ENCODE data around the gene OR2B3.
A peak's percentile ranks its signal among the peaks of the same experiment; 100 is the strongest.
"Not testable (repeated sequence)": the region's sequence is repeated elsewhere in the genome, so short reads cannot be mapped to it uniquely, and the experiment has no call there.

Gene OR2B3, protein sequence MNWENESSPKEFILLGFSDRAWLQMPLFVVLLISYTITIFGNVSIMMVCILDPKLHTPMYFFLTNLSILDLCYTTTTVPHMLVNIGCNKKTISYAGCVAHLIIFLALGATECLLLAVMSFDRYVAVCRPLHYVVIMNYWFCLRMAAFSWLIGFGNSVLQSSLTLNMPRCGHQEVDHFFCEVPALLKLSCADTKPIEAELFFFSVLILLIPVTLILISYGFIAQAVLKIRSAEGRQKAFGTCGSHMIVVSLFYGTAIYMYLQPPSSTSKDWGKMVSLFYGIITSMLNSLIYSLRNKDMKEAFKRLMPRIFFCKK

DNA sequence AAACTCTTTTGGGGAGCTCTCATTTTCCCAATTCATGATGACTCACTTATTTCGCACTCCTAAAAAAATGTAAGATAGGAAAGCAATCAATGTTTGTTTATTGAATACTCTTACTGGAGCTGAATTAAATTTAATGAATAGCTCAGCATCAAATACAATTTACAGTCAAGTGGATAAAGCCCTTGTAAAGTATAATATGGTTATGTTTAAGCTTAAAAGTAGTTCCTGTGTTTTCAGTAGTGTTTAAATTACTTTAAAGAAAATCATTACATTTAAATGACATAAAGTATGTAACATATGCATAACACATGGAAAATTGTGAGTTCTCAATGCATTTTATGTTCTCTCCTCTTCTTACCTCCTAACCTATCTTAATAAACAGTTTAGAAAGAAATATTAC is at the start of gene OR2B3:
Gene OR2B3, minus strand, starts transcription at position 101 of the 400 bp plus-strand sequence. Its CDS starts 65 bp downstream, at position 36.
- no peak for DNase-seq (ENCODE audit: low read depth, low spot score)

DNA sequence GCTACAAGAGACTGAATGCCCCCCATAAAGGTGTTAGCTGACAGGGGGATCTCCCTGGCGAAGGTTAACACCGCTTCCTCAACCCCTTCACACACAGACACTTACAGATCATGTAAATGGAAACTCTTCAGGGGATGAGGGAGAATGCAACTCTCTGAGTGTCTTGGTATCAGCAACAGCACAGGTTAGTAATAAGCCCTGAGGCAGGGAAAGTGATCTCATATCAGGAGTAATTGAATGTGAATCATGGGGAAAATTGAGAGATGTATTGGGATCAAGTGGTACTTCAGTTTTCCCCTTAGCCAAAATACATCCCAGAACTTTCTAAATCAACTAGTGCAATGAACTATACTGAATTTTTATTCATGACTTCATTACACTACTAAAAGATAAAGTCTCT is 44.6 kb upstream of the OR2B3 start:
- no peak for DNase-seq (ENCODE audit: low read depth, low spot score)

DNA sequence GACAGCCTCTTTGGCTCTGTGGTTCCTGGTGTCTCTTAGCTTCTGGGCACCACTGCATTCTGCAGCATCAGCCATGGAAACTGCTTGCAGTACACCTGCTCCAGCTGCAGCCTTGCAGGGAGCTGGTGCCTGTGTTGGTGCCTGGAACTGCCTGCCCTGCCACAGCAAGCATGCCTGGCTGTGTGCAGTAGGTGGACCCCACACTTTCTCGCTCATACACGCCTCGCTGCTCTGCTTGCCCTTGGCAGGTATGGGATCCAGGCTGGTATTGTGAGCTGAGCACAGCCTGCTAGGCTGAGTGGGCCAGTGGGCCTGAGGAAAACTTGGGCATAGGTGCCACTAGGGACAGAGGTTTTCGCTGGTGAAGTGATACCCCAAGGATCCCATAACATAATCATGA is 43.5 kb upstream of the OR2B3 start:
- DNase-seq (ENCODE audit: low read depth, low spot score), result no peak

DNA sequence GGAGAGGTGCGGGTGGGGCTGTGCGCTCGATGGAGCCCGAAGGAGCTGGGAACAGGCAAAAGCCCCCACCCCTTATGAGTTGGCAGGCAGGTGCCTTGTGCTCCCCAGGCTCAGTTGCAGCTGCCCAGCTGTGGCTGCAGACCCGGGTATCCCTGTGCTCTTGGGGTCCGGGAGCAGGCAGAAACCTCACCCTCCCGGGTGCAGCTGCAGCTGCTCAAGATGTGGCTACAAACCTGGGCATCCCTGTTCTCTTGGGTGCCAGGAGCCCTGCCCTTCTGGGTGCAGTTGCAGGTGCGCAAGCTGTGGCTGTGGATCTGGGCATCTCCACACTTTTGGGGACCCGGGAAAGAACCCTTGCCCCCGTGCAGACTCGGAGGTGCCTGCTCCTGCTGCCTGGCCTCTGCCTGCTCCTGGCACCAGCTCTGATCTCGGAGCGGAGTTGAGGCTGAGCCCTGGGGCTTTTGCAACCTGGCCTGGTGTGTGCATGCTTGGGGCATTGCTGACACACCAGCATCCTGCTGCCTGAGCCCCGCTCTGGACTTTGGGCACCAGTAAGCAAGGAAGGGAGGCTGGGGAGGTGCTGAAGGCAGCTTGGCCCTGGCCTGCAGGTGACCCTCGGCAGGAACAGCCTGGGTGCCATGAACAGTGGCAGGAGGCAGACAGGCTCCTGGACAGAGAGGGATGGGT is 42.4 kb upstream of the OR2B3 start:
- DNase-seq (ENCODE audit: low read depth, low spot score), result no peak

DNA sequence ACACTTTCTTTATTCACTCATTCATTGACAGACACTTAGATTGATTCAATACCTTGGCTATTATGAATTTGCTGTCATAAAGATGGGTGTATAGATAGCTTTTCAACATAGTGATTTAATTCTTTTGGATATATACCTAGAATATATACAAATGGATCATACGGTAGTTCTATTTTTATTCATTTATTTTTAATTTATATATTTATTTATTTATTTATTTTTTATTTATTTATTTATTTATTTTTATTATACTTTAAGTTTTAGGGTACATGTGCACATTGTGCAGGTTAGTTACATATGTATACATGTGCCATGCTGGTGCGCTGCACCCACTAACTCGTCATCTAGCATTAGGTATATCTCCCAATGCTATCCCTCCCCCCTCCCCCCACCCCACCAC is 27.9 kb upstream of the OR2B3 start:
- DNase-seq (ENCODE audit: low read depth, low spot score), result not testable (repeated sequence)

DNA sequence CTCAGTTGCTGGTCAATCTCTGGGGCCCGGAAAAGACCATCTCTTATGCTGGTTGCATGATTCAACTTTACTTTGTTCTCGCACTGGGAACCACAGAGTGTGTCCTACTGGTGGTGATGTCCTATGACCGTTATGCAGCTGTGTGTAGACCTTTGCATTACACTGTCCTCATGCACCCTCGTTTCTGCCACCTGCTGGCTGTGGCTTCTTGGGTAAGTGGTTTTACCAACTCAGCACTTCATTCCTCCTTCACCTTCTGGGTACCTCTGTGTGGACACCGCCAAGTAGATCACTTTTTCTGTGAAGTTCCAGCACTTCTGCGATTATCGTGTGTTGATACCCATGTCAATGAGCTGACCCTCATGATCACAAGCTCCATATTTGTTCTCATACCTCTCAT is 25.0 kb upstream of the OR2B3 start:
- DNase-seq (ENCODE audit: low read depth, low spot score), result no peak

DNA sequence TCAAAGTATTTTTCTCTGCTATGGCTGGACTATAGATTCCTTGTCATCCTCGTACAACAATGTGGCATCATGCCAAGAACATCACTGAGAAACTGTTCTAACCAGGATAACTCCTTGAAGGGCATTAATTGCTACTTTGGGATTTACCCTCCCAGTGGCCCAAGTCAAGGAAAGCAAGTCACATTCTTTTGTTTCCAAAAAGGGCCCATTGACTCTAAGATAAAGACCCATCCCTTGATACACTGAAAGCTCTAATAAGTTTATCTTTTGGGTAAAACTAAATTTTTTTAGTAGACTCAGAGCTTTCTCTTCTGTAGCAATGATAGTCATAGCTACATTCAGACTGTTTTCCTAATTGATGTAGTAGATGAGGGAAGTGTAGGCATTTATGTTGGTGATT is 20.6 kb upstream of the OR2B3 start, which contains the start of gene OR2J3:
Gene OR2J3, plus strand, starts transcription at position 301 of the 400 bp plus-strand sequence. CDS start 3,833 bp downstream, outside the sequence.
- no peak for DNase-seq (ENCODE audit: low read depth, low spot score)

DNA sequence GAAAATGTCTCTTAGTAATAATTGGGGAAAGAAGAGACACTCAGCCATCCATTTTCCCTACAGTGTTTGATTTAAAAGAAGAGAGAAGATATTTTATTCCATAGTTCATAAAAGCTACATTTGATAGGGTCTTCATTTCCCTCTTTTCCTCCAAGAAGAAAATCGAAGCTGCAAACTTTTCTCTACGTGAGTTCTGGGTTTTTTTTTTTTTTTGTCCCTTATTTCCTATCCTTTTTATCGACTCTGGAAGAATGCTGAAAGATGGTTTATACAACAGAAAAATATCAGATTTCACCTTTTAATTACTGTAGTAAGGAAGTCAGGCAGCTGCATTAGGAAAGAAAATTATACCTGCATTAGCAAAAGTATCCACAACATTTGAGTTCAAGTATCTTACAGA is 12.1 kb upstream of the OR2B3 start, which contains the start of gene OR2J1:
Gene OR2J1, plus strand, starts transcription at position 301 of the 400 bp plus-strand sequence. CDS start 1,453 bp downstream, outside the sequence.
- no peak for DNase-seq (ENCODE audit: low read depth, low spot score)

DNA sequence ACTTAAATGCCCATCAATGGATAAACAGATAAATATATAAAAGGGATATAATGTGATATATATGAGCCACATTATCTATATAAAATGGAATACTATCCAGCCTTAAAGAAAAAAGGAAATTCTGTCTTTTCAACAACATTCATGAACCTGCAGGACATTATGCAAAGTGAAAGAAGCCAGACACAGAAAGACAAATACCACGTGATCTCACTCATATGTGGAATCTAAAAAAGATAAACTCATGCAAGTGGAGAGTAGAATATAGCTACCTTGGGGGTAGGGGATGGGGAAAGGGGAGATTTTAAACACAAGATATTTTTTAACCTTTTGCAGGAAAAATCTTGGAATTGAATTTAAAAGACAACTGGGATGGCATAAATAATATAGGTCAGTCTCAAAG is 10.7 kb upstream of the OR2B3 start:
- DNase-seq (ENCODE audit: low read depth, low spot score), result no peak

DNA sequence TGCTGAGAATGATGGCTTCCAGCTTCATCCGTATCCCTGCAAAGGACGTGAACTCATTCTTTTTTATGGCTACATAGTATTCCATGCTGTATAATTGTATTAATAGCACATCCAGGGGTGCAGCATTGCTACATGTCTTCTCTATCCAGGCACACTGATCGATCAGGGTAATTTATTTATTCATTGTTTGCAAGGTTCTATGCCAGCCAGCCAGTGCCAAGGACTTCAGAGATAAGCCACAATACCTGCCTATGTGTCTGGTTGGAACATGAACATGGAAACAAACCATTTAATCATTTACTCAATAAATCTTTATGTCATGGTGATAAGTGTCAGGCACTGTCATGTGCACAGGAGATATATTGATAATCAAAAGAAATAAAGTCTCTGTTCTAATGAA is 5.8 kb upstream of the OR2B3 start:
- no peak for DNase-seq (ENCODE audit: low read depth, low spot score)

DNA sequence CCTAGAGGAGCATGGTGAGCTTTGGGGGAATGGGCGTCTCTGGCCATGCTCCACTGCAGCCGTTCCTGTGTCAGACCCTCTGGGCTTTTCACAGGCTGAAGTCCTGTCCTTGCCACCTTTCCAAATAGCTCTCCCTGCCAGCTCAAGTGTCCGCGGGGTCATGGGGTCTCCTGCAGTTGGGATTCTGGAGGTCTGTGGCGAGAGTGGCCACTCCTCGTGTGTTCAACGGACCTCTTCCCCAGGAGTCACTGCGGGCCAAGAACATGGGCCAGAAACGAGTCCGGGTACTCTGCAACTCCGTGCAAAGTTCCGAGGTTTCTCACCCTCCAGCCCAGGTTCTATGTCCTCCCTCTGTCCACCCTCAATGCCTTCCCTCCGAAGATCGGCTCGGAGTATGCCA is 4.7 kb downstream of the OR2B3 start:
- DNase-seq (ENCODE audit: low read depth, low spot score), result no peak

DNA sequence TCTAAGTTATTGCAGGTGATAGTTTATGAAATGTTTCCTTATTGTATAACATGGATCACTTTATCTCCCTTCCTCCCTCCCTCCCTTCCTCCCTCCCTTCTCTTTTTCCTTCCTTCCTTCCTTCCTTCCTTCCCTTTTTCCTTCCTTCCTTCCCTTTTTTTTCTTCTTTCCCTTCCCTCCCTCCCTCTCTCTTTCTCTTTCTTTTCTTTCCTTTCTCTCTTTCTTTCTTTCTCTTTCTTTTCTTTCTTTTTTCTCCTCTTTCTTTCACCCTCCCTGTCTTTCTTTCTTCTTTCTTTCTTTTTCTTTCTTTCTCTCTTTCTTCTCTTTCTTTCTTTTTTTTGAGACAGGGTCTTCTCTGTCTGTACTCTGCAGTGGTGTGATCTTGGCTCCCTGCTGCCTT is 5.8 kb downstream of the OR2B3 start:
- DNase-seq (ENCODE audit: low read depth, low spot score), result no peak

DNA sequence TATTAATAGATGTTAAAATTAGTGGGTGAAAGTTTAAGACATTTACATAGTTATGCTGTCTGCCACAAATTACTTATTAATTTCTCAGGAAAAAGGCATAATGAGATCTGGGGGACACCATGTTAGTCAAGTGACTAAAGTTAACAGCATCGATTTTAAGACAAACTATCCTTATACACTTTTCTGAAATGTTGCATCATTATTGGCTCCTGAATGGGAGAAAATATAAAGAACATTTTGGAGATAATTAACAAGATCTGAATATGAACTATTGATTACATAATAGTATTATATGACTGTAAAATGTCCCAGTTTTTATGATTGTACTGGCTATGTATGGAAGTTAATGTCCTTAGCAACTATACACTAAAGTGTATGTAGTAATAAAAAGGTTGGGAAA is 7.9 kb downstream of the OR2B3 start:
- no peak for DNase-seq (ENCODE audit: low read depth, low spot score)

DNA sequence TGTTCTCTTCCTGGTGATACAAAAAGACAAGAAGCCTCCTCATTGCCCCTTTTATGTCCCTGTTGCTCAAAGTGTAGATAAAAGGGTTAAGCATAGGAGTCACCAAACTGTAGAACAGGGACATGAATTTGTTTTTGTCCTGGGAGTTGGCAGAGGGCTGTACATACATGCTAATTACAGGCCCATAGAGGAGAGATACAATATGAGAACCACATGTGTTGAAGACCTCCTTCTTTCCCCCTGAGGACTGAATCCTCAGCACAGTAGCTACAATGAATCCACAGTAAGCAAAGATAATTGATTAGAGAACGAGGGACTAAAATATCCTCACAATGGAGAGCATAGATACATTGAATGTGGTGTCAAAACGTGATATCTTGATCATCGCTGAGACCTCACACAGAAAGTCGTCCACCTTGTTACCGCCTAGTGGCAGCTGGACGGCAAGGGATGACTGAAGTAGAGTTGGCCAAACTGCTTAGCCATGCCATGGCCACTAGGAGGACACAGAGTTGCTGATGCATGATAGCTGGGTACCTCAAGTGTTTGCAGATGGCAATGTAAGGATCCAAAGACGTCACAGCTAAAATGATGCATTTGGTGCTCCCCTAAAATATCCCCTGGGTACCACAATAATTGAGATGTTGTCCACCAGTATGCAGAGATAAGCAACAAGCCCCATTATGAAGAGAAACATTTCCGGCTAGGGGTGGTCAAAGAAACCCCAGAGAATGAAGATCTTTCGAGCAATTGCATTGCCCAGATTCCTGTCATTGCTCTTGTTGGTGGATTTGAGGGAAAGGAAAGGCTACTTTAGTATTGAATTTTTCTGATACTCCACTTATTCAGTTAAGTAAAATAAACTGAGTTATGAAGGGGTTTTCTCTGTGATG is 15.0 kb downstream of the OR2B3 start:
- peak; percentile 51 for DNase-seq (ENCODE audit: low read depth, low spot score)

DNA sequence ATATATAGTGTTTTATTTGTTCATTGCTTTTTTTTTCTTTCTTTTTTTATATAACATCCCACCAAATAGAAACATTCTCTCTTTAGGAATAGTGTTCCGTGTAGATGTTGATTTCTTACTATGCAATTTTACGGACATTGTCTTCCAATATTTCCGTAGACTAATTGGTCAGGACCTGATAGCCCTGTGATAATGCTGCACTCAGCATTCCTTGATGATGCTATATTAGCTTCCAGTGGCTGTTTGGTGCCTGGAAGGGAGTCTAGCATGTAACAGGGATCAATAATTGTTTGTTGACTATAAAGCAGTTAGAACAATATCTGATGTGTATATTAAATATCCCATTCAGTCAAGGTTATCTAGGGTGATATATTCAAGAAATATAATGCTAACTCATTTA is 35.4 kb downstream of the OR2B3 start:
- DNase-seq (ENCODE audit: low read depth, low spot score), result no peak

DNA sequence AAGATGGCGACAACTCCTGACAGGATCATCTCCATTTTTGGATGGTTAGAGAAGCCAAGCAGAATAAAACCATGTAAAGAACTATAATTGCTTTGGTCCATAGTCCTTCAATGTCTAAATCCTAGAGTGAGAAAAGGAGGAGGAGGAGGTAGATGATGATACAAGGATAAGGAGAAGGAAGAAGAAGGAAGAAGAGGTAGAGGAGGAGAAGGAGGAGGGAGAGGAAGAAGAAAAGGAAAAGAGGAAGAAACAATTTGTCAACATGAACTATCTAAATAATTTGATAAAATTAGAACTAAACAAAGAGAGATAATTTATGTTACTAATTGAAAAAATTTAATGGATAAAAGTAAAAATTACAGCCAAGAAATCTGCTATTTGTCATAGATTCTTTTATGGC is 42.0 kb downstream of the OR2B3 start, which contains the start of gene OR2W1:
Gene OR2W1, minus strand, starts transcription at position 101 of the 400 bp plus-strand sequence. Its CDS starts 0 bp downstream, at position 101.
- no peak for DNase-seq (ENCODE audit: low read depth, low spot score)

Data from ELF-1 (cell line).